Upper lobe of right lung (tissue), 1 donor: ENCODE results near the gene CYTH2. TPM values are rescaled to one million over a fixed set of nuclear protein-coding genes. Genes with fewer than 3 reads are reported as not detected.

Source experiments
- ATAC-seq: fragments of 200-7000 bp; cut with Tn5 transposase; one replicate; pipeline ENCODE4 v1.9.1; 2020; ENCODE audit warnings: mild to moderate bottlenecking, moderate library complexity
- DNase-seq: peaks from one replicate; pipeline ENCODE4 v3.0.0-alpha.2; 2020
- H3K27ac ChIP-seq: fragments of 200-600 bp; one replicate; pipeline ENCODE4 v1.8.0; 2022
- H3K27me3 ChIP-seq: fragments of 200-600 bp; one replicate; pipeline ENCODE4 v1.8.0; 2022; ENCODE audit warnings: mild to moderate bottlenecking
- H3K36me3 ChIP-seq: fragments of 200-600 bp; one replicate; pipeline ENCODE4 v1.8.0; 2022
- H3K4me1 ChIP-seq: fragments of 200-600 bp; one replicate; pipeline ENCODE4 v1.8.0; 2022
- H3K4me3 ChIP-seq: fragments of 200-600 bp; one replicate; pipeline ENCODE4 v1.8.0; 2022; ENCODE audit warnings: mild to moderate bottlenecking
- H3K9me3 ChIP-seq: fragments of 200-600 bp; one replicate; pipeline ENCODE4 v1.8.0; 2022
- CTCF ChIP-seq: fragments of 200-600 bp; IDR thresholded peaks from one replicate; pipeline ENCODE4 v1.8.0; 2022; ENCODE audit warnings: antibody characterized with exemption
- intact Hi-C: fragments of 100-400 bp; cut with DNase I; formaldehyde crosslinking; loops from one replicate; pipeline ENCODE4 v1.11.0; 2022
- total RNA-seq: library from RNA; stranded (reverse); fragmentation: NEBNext Ultra II Directional; extraction: Animal tissue kit (Norgen Biotek cat#: 25700); gene quantifications from one replicate; pipeline ENCODE4 v1.2.1, GENCODE V29; 2021
- donor health status: DM: no; HTN: yes; CAD: no; lungs with severe emphysema.

The CYTH2 gene
- total RNA-seq, 1 donor from 2014 or later = 60.7 TPM

DNA sequence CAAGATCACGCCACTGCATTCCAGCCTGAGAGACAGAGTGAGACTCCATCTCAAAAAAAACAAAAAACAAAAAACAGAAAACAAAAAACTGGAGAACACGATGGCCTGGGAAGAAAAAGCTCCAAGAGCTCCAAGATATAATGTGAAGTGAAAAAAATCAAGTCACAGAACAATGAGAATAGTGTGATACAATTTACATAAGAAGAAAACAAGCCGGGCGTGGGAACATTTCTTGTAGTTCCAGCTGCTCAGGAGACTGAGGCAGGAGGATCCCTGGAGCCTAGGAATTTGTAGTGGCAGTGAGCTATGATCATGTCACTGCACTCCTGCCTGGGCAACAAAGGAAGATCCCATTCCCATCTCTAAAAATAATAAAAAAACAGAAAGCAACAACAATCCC, 51.0 kb downstream of the CYTH2 start:
- no peak for ATAC-seq
- Histone ChIP-seq H3K9me3 (no peaks in the 10 kb centered on the region), H3K4me1 (no peaks in the 10 kb centered on the region), H3K27ac (no peak overlapping the region), H3K27me3 (no peaks in the 10 kb centered on the region), H3K4me3 (no peak overlapping the region), H3K36me3 (no peaks in the 10 kb centered on the region)
- intact Hi-C loops = no loop called here
- TF ChIP-seq CTCF = no peak
- DNase-seq = no peak

DNA sequence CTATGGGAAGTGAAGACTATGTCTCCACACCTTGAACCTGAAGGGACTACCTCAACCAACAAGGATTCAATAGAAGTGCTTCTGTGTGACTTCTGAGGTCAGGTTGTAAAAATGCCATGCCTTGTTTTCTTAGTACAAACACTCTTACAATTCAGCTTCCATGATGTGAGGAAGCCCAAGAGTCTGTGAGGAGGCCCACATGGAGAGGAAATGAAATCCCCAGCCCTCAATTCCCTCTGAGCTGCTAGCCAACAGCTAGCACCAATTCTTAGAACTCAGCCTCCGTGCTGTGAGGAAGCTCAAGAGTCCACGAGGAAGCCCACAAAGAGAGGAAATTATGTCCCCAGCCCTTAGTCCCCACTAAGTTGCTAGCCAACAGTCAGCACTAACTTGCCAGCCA, 55.1 kb downstream of the CYTH2 start:
- no peak for DNase-seq
- TF ChIP-seq CTCF = no peak
- intact Hi-C loops = no loop called here

GRCh38 chr19:48524732-48525131, 55.6 kb downstream of the CYTH2 start:
- no peak for TF ChIP-seq CTCF
- Histone ChIP-seq H3K27ac (no peak overlapping the region), H3K9me3 (peaks cover 17% of the 10 kb centered on the region), H3K4me1 (no peaks in the 10 kb centered on the region), H3K4me3 (no peak overlapping the region), H3K36me3 (no peaks in the 10 kb centered on the region), H3K27me3 (no peaks in the 10 kb centered on the region)
- no peak for DNase-seq
- intact Hi-C loops = no loop called here
- ATAC-seq = no peak

More for the DNA sequence above, 55.1 kb downstream of the CYTH2 start:
- H3K9me3 ChIP-seq = peaks cover 15% of the 10 kb centered on the region
- H3K36me3 ChIP-seq = no peaks in the 10 kb centered on the region
- no peaks in the 10 kb centered on the region for H3K27me3 ChIP-seq
- H3K27ac ChIP-seq = no peak overlapping the region
- H3K4me1 ChIP-seq = no peaks in the 10 kb centered on the region
- no peak overlapping the region for H3K4me3 ChIP-seq
- no peak for ATAC-seq

GRCh38 chr19:48529156-48529555, 60.0 kb downstream of the CYTH2 start:
- H3K36me3 ChIP-seq = no peaks in the 10 kb centered on the region
- intact Hi-C loops = no loop called here
- no peak for ATAC-seq

GRCh38 chr19:48530066-48530720, 61.0 kb downstream of the CYTH2 start:
- Histone ChIP-seq H3K36me3 (no peaks in the 10 kb centered on the region), H3K27ac (no peak overlapping the region), H3K9me3 (peaks cover 17% of the 10 kb centered on the region), H3K27me3 (no peaks in the 10 kb centered on the region), H3K4me3 (no peak overlapping the region), H3K4me1 (no peaks in the 10 kb centered on the region)
- intact Hi-C loops = no loop called here
- no peak for TF ChIP-seq CTCF
- no peak for ATAC-seq
- no peak for DNase-seq

More at GRCh38 chr19:48529156-48529555, 60.0 kb downstream of the CYTH2 start:
- no peak for TF ChIP-seq CTCF
- H3K27ac ChIP-seq = no peak overlapping the region
- DNase-seq = no peak
- H3K4me3 ChIP-seq = no peak overlapping the region
- no peaks in the 10 kb centered on the region for H3K27me3 ChIP-seq
- no peaks in the 10 kb centered on the region for H3K4me1 ChIP-seq
- H3K9me3 ChIP-seq = peaks cover 17% of the 10 kb centered on the region

DNA sequence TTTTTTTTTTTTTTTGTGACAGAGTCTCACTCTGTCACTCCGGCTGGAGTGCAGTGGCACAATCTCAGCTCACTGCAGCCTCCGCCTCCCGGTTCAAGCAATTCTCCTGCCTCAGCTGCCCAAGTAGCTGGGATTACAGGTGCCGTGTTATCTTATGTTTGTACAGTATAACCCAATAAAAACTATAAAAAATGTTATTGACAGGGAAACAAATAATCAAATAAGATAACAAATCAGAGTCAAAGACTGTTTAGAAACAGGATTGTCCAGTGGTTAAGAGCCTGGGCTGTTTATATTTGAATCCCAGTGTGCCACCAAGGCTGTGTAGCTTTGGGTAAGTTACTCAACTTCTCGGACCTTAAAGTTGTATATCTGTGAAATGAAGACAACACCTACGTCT, 61.6 kb downstream of the CYTH2 start:
- TF ChIP-seq CTCF = no peak
- H3K27me3 ChIP-seq = no peaks in the 10 kb centered on the region
- ATAC-seq = no peak
- H3K9me3 ChIP-seq = peaks cover 17% of the 10 kb centered on the region
- DNase-seq = no peak
- H3K4me1 ChIP-seq = no peaks in the 10 kb centered on the region
- H3K36me3 ChIP-seq = no peaks in the 10 kb centered on the region
- intact Hi-C loops = no loop called here
- no peak overlapping the region for H3K27ac ChIP-seq
- H3K4me3 ChIP-seq = no peak overlapping the region
